Hepatocyte (in vitro differentiated cells): Measurements from ENCODE around the gene C3orf70. TPM values are rescaled to one million over a fixed set of nuclear protein-coding genes. Genes with fewer than 3 reads are reported as not detected.

Experiments used
- DNase-seq: peaks from one replicate; pipeline ENCODE4 v3.0.0-alpha.2; 2016; ENCODE audit warnings: low spot score
- H2AFZ ChIP-seq: fragments of 200-600 bp; sonication (generic); 2 replicates; pipeline ENCODE4 v1.6.0; 2016; ENCODE audit warnings: antibody characterized with exemption, mild to moderate bottlenecking
- H3K27ac ChIP-seq: fragments of 200-600 bp; sonication (generic); 2 replicates; pipeline ENCODE4 v1.5.1; 2016; ENCODE audit warnings: mild to moderate bottlenecking
- H3K27me3 ChIP-seq: fragments of 200-600 bp; sonication (generic); 2 replicates; pipeline ENCODE4 v1.6.1; 2016
- H3K36me3 ChIP-seq: fragments of 200-600 bp; sonication (generic); replicated peaks from 2 replicates; pipeline ENCODE4 v1.5.1; 2016; ENCODE audit warnings: low read depth; ENCODE audit not compliant: insufficient read depth
- H3K4me1 ChIP-seq: fragments of 200-600 bp; sonication (generic); 2 replicates; pipeline ENCODE4 v1.5.1; 2016; ENCODE audit warnings: mild to moderate bottlenecking, moderate library complexity; ENCODE audit not compliant: insufficient read depth
- H3K4me2 ChIP-seq: fragments of 200-600 bp; sonication (generic); 2 replicates; pipeline ENCODE4 v1.6.0; 2016
- H3K4me3 ChIP-seq: fragments of 200-600 bp; sonication (generic); 2 replicates; pipeline ENCODE4 v1.5.1; 2016; ENCODE audit warnings: mild to moderate bottlenecking
- H3K79me2 ChIP-seq: fragments of 200-600 bp; sonication (generic); 2 replicates; pipeline ENCODE4 v1.6.0; 2017; ENCODE audit warnings: mild to moderate bottlenecking
- H3K9me2 ChIP-seq: fragments of 200-600 bp; sonication (generic); replicated peaks from 2 replicates; pipeline ENCODE4 v1.6.0; 2017; ENCODE audit warnings: mild to moderate bottlenecking; ENCODE audit not compliant: insufficient read depth
- H3K9me3 ChIP-seq: fragments of 200-600 bp; sonication (generic); 2 replicates; pipeline ENCODE4 v1.5.1; 2016; ENCODE audit warnings: low read depth, mild to moderate bottlenecking
- H4K20me1 ChIP-seq: fragments of 200-600 bp; sonication (generic); 2 replicates; pipeline ENCODE4 v1.6.0; 2016; ENCODE audit warnings: mild to moderate bottlenecking; ENCODE audit not compliant: insufficient read depth, poor library complexity, severe bottlenecking
- CTCF ChIP-seq: fragments of 200-600 bp; sonication (generic); IDR thresholded peaks from 2 replicates; pipeline ENCODE4 v1.5.1; 2016; ENCODE audit warnings: antibody characterized with exemption, mild to moderate bottlenecking; ENCODE audit not compliant: poor library complexity
- EZH2 ChIP-seq: fragments of 200-600 bp; sonication (generic); IDR thresholded peaks from 2 replicates; pipeline ENCODE4 v1.6.1; 2016; ENCODE audit warnings: antibody characterized with exemption, mild to moderate bottlenecking, borderline replicate concordance
- EZH2phosphoT487 ChIP-seq: fragments of 200-600 bp; sonication (generic); IDR thresholded peaks from one replicate; pipeline ENCODE4 v1.6.1; 2018; ENCODE audit warnings: antibody characterized with exemption, mild to moderate bottlenecking, low read depth, moderate library complexity; ENCODE audit not compliant: unreplicated experiment, severe bottlenecking
- WGBS: methylation state at CpG from one replicate; pipeline ENCODE4 v1.1.6; 2016; ENCODE audit warnings: low lambda C conversion rate; ENCODE audit errors: missing lambda C conversion rate; 5-methylcytosine and 5-hydroxymethylcytosine counted together
- polyA plus RNA-seq: library from polyadenylated mRNA; unstranded; fragments of >200 nt; fragmentation: Nextera tagmentation; extraction: Ambion mirVana; gene quantifications from 2 replicates; pipeline ENCODE4 v1.2.1, GENCODE V29; 2016
- total RNA-seq: library from RNA; depleted of rRNA; stranded (reverse); fragments of >200 nt; gene quantifications from 2 replicates; pipeline ENCODE4 v1.2.3, GENCODE V29; 2014

The C3orf70 gene
- total and polyA plus RNA-seq, 2 experiments from 2014 or later: 1.1 to 6.0 TPM

- Histone ChIP-seq H3K79me2 (no peaks in the 10 kb centered on the region), H3K9me2 (no peaks in the 10 kb centered on the region), H3K4me2 (no peak overlapping the region), H4K20me1 (no peaks in the 10 kb centered on the region), H3K27me3 (no peaks in the 10 kb centered on the region), H2AFZ (no peak overlapping the region), H3K27ac (no peak overlapping the region), H3K9me3 (no peaks in the 10 kb centered on the region), H3K4me3 (no peak overlapping the region), H3K4me1 (peaks cover 3% of the 10 kb centered on the region), H3K36me3 (no peaks in the 10 kb centered on the region)
- TF ChIP-seq EZH2phosphoT487 (no peak), CTCF (no peak)
- 96% methylated on average over 13 of the region's 13 CpGs for WGBS
- no peak for DNase-seq
Observed at GRCh38 chr3:185075547-185075946, 77.3 kb downstream of the C3orf70 start.

- H3K4me1 ChIP-seq: no peaks in the 10 kb centered on the region
- no peaks in the 10 kb centered on the region for H3K9me3 ChIP-seq
- no peak for DNase-seq
- no peaks in the 10 kb centered on the region for H3K36me3 ChIP-seq
- no peak overlapping the region for H3K4me2 ChIP-seq
- TF ChIP-seq EZH2 (no peak), EZH2phosphoT487 (no peak), CTCF (no peak)
- H2AFZ ChIP-seq: no peak overlapping the region
- H3K27me3 ChIP-seq: no peaks in the 10 kb centered on the region
- H3K9me2 ChIP-seq: no peaks in the 10 kb centered on the region
- H3K4me3 ChIP-seq: no peak overlapping the region
- no peak overlapping the region for H3K27ac ChIP-seq
- H3K79me2 ChIP-seq: no peaks in the 10 kb centered on the region
- 80% methylated on average over 7 of the region's 7 CpGs for WGBS
- no peaks in the 10 kb centered on the region for H4K20me1 ChIP-seq
Observed at GRCh38 chr3:185071287-185071800, 81.5 kb downstream of the C3orf70 start.

GRCh38 chr3:185070491-185071286 is 82.2 kb downstream of the C3orf70 start:
- Histone ChIP-seq H3K4me3 (no peak overlapping the region), H3K4me1 (no peaks in the 10 kb centered on the region), H3K9me3 (no peaks in the 10 kb centered on the region), H3K27ac (no peak overlapping the region), H3K9me2 (no peaks in the 10 kb centered on the region), H3K4me2 (no peak overlapping the region), H4K20me1 (no peaks in the 10 kb centered on the region), H2AFZ (no peak overlapping the region), H3K79me2 (no peaks in the 10 kb centered on the region), H3K27me3 (no peaks in the 10 kb centered on the region), H3K36me3 (no peaks in the 10 kb centered on the region)
- 85% methylated on average over 21 of the region's 22 CpGs for WGBS
- TF ChIP-seq EZH2phosphoT487 (no peak), CTCF (peak; percentile 27)
- DNase-seq: peak; percentile 49
